Endodermal cell (in vitro differentiated cells): ENCODE results near the gene ADAMTS2. TPM values are rescaled to one million over a fixed set of nuclear protein-coding genes. Genes with fewer than 3 reads are reported as not detected.

Experiments
- DNase-seq: peaks from one replicate; pipeline ENCODE4 v3.0.0-alpha.2; 2017
- H3K27ac ChIP-seq: 2 replicates; pipeline ENCODE4 v1.5.1; 2013; ENCODE audit warnings: mild to moderate bottlenecking, low read depth, low read length, moderate library complexity
- H3K27me3 ChIP-seq: 2 replicates; pipeline ENCODE4 v1.6.1; 2013; ENCODE audit warnings: mild to moderate bottlenecking, low read length, moderate library complexity; ENCODE audit not compliant: insufficient read depth, control insufficient read depth, poor library complexity, severe bottlenecking
- H3K36me3 ChIP-seq: 2 replicates; pipeline ENCODE4 v1.7.0; 2013; ENCODE audit warnings: mild to moderate bottlenecking, low read length, moderate library complexity; ENCODE audit not compliant: control insufficient read depth, insufficient read depth
- H3K4me1 ChIP-seq: one replicate; pipeline ENCODE4 v1.7.0; 2013; ENCODE audit warnings: low read length; ENCODE audit not compliant: control insufficient read depth, insufficient read depth
- H3K4me3 ChIP-seq: 2 replicates; pipeline ENCODE4 v1.5.1; 2013; ENCODE audit warnings: mild to moderate bottlenecking, low read length, moderate library complexity
- H3K9ac ChIP-seq: 2 replicates; pipeline ENCODE4 v1.6.1; 2013; ENCODE audit warnings: mild to moderate bottlenecking, low read length, moderate library complexity; ENCODE audit not compliant: poor library complexity, severe bottlenecking; ENCODE audit errors: extremely low read depth
- H3K9me3 ChIP-seq: 2 replicates; pipeline ENCODE4 v1.6.1; 2013; ENCODE audit warnings: mild to moderate bottlenecking, low read length, moderate library complexity; ENCODE audit not compliant: control insufficient read depth
- H3K27ac Mint-ChIP-seq: 2 replicates; pipeline ENCODE4 v1.8.0; 2020; ENCODE audit warnings: mixed read lengths
- H3K27me3 Mint-ChIP-seq: 2 replicates; pipeline ENCODE4 v1.8.0; 2021; ENCODE audit warnings: mild to moderate bottlenecking, mixed read lengths; ENCODE audit not compliant: insufficient read depth
- H3K36me3 Mint-ChIP-seq: 2 replicates; pipeline ENCODE4 v1.8.0; 2020; ENCODE audit warnings: low read depth, mixed read lengths
- H3K4me1 Mint-ChIP-seq: 2 replicates; pipeline ENCODE4 v1.8.0; 2020; ENCODE audit warnings: mixed read lengths
- H3K4me3 Mint-ChIP-seq: 2 replicates; pipeline ENCODE4 v1.8.0; 2020; ENCODE audit warnings: mild to moderate bottlenecking, moderate library complexity, mixed read lengths
- H3K9me3 Mint-ChIP-seq: 2 replicates; pipeline ENCODE4 v1.8.0; 2020; ENCODE audit warnings: mild to moderate bottlenecking, mixed read lengths
- WGBS, 2 experiments: methylation state at CpG; one replicate each; pipeline versions ENCODE4 v1.1.5 to v1.1.7; 2013; ENCODE audit warnings: missing lambda C conversion rate in 2 of 2, mixed read lengths in 1 of 2; ENCODE audit not compliant: insufficient coverage in 1 of 2, insufficient read length in 1 of 2; 5-methylcytosine and 5-hydroxymethylcytosine counted together
- total RNA-seq, 2 donors: library from RNA; stranded (reverse); fragmentation: NEBNext Ultra II Directional in 1 of 2; extraction: Animal tissue kit (Norgen Biotek cat#: 25700) in 1 of 2; gene quantifications; 2 replicates in 1 of 2; 3 replicates in 1 of 2; pipeline ENCODE4 v1.2.1, GENCODE V29; 2021
- TF ChIP-seq, protein P1 (sequence below): fragments of 200-600 bp; sonication (generic); conservative IDR thresholded peaks from 2 replicates; pipeline ENCODE4 v1.5.0; 2021; ENCODE audit warnings: antibody characterized with exemption, mild to moderate bottlenecking

Gene ADAMTS2
- total RNA-seq, 2 donors from 2014 or later: 1.2 to 2.6 TPM

DNA sequence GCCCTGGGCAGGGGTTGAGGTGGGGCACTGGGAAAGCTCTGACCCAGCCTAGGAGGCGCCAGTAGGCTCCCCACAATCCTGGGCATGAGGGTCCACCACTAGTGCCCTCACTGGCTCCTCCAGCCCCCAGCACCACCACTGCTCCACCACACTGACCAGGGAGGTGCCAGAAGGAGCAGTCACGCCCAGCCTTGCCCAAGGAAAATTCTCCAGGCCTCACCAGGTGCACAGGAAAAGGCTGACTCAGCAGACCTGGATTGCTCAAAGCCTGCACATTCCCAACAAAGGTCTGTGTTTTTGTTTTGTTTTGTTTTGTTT is 222.2 kb downstream of the ADAMTS2 start:
- Mint-ChIP-seq H3K4me1 (no peaks in the 10 kb centered on the region), H3K4me3 (no peak overlapping the region), H3K36me3 (no peaks in the 10 kb centered on the region), H3K9me3 (peaks cover 4% of the 10 kb centered on the region), H3K27me3 (no peaks in the 10 kb centered on the region), H3K27ac (no peak overlapping the region)
- no peaks in the 10 kb centered on the region for H3K36me3 ChIP-seq
- no peaks in the 10 kb centered on the region for H3K4me1 ChIP-seq
- peak; percentile 28 for DNase-seq
- TF ChIP-seq, protein P1, sequence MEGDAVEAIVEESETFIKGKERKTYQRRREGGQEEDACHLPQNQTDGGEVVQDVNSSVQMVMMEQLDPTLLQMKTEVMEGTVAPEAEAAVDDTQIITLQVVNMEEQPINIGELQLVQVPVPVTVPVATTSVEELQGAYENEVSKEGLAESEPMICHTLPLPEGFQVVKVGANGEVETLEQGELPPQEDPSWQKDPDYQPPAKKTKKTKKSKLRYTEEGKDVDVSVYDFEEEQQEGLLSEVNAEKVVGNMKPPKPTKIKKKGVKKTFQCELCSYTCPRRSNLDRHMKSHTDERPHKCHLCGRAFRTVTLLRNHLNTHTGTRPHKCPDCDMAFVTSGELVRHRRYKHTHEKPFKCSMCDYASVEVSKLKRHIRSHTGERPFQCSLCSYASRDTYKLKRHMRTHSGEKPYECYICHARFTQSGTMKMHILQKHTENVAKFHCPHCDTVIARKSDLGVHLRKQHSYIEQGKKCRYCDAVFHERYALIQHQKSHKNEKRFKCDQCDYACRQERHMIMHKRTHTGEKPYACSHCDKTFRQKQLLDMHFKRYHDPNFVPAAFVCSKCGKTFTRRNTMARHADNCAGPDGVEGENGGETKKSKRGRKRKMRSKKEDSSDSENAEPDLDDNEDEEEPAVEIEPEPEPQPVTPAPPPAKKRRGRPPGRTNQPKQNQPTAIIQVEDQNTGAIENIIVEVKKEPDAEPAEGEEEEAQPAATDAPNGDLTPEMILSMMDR: no peak
- 57 to 92% methylated on average over 2 of the region's 2 CpGs for WGBS, 2 experiments
- no peaks in the 10 kb centered on the region for H3K9me3 ChIP-seq
- no peak overlapping the region for H3K27ac ChIP-seq
- H3K4me3 ChIP-seq: no peak overlapping the region
- no peak overlapping the region for H3K9ac ChIP-seq
- no peaks in the 10 kb centered on the region for H3K27me3 ChIP-seq

DNA sequence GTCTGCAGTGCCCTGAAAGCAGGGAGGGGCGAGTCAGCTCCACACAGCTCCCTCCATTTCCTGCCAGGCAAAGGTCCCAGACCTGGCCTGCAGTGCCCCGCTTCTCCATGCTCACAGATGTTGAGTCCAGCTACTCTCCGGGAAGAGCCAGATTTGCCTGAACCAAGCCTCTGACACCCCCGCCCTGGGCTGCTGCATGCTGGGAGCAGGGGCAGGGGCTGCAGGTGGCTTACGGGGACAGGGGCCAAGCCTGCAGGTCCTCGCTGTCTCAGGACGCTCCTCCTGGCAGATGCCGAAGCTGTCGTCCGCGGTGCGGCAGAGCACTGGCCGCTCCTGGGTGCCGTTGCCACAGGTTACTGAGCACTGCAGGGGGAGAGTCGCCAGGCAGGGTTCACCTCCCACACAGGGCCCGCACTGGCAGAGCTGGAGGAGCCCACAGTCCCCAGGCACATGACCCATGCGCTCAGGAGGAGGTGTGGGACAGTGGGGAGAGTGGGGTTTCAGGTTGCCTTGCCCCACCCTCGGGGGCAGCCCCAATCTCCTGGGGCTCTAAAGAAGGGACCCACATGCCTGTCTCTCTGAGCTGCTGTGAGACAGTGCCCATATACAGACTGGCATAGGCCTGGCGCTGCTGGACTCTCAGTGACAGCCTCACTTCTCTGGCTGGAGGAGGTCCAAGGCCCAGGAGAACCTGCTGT is 222.7 kb downstream of the ADAMTS2 start:
- H3K4me1 ChIP-seq: no peaks in the 10 kb centered on the region
- H3K27ac ChIP-seq: no peak overlapping the region
- no peaks in the 10 kb centered on the region for H3K9me3 ChIP-seq
- no peak overlapping the region for H3K4me3 ChIP-seq
- no peak overlapping the region for H3K27ac Mint-ChIP-seq
- H3K27me3 ChIP-seq: no peaks in the 10 kb centered on the region
- no peak overlapping the region for H3K4me3 Mint-ChIP-seq
- no peaks in the 10 kb centered on the region for H3K36me3 ChIP-seq
- no peaks in the 10 kb centered on the region for H3K36me3 Mint-ChIP-seq
- DNase-seq: peak; percentile 22
- TF ChIP-seq, protein P1: no peak
- no peaks in the 10 kb centered on the region for H3K27me3 Mint-ChIP-seq
- WGBS, 2 experiments: 90 to 94% methylated on average over 13 to 19 of the region's 19 CpGs
- H3K9ac ChIP-seq: no peak overlapping the region
- peaks cover 6% of the 10 kb centered on the region for H3K9me3 Mint-ChIP-seq
- no peaks in the 10 kb centered on the region for H3K4me1 Mint-ChIP-seq

DNA sequence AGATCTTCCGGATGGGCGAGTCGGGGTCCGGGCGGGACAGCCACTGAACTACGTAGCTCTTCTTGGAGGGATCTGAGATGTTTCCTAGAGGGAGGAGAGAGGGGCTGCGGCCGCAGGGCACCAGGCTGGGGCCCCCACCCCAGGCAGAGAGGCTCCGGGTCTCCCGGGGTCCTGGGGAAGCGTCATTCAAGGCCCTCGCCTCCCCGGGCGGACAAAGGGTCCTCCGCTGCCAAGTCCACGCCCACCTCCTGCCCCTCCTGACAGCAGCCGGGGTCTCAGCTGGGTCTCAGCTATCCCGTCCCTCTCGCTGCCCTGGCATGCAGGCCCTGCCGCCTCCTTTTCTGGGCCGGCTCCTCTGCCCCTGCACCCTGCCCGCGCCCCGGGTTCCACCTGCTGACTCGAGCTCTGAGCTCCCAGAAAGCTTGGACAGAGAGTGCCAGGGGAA is 223.6 kb downstream of the ADAMTS2 start:
- Mint-ChIP-seq H3K36me3 (no peaks in the 10 kb centered on the region), H3K4me3 (no peak overlapping the region), H3K4me1 (no peaks in the 10 kb centered on the region), H3K9me3 (peaks cover 8% of the 10 kb centered on the region), H3K27ac (no peak overlapping the region), H3K27me3 (peaks cover 2% of the 10 kb centered on the region)
- WGBS, 2 experiments: 92 to 93% methylated on average over 17 to 25 of the region's 25 CpGs
- Histone ChIP-seq H3K9ac (no peak overlapping the region), H3K36me3 (no peaks in the 10 kb centered on the region), H3K4me1 (no peaks in the 10 kb centered on the region), H3K27ac (no peak overlapping the region), H3K27me3 (no peaks in the 10 kb centered on the region), H3K9me3 (no peaks in the 10 kb centered on the region), H3K4me3 (no peak overlapping the region)
- peak; percentile 18 for DNase-seq
- TF ChIP-seq, protein P1: no peak
